Measurements from ENCODE around the gene OTOA. TPM values are rescaled to one million over a fixed set of nuclear protein-coding genes. Genes with fewer than 3 reads are reported as not detected.
"Not testable (repeated sequence)": the region's sequence is repeated elsewhere in the genome, so short reads cannot be mapped to it uniquely, and the experiment has no call there.

OTOA gene
- total RNA-seq, 2 experiments from 2014 or later = 0.06 to 0.29 TPM

DNA sequence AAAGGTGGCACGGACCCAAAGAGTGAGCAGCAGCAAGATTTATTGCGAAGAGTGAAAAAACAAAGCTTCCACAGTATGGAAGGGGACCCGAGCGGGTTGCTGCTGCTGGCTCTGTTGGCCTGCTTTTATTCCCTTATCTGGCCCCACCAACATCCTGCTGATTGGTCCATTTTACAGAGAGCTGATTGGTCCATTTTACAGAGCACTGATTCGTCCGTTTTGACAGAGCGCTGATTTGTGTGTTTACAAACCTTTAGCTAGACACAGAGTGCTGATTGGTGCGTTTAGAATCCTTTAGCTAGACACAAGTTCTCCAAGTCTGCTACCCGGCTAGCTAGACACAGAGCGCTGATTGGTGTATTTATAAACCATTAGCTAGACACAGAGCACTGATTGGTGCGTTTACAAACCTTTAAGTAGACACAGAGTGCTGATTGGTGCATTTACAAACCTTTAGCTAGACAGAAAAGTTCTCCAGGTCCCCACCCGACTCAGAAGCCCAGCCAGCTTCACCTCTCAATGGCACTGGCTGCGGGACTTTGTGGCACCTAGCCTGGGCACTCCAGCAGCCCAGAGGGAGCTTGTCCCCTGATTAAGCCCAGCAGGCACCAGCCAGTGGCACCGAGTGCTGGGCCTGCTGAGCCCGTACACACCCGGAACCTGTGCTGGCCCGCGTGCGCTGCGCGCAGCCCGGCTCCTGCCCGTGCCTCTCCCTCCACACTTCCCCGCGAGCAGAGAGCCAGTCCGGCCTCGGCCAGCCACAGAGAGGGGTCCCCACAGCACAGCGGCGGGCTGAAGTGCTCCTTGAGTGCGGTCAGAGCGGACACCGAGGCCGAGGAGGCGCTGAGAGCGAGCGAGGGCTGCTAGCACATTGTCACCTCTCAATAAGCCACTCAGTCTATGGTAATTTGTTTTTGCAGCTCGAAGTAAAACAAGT is 26.5 kb upstream of the OTOA start:
- POLR2A ChIA-PET = interaction anchor here (0.5 to 0.7 kb wide), 4 partner anchors 20 to 39 kb away, joined by 3 to 6 read pairs (median 5); no protein-coding TSS in a partner anchor
- CTCF ChIA-PET = interaction anchor here (0.9 to 1.3 kb wide), 4 partner anchors 11 to 71 kb away, joined by 3 read pairs; no protein-coding TSS in a partner anchor

- POLR2A ChIA-PET = no interaction called here
- CTCF ChIA-PET = interaction anchor here (0.6 to 1.3 kb wide), 4 partner anchors 8 to 49 kb away, joined by 3 to 4 read pairs (median 3); no protein-coding TSS in a partner anchor
Measured at GRCh38 chr16:21638573-21638975, 25.2 kb upstream of the OTOA start.

GRCh38 chr16:21639493-21639892 is 24.3 kb upstream of the OTOA start:
- ChIA-PET CTCF (interaction anchor here (0.9 kb wide), 1 partner anchor 12 kb away, joined by 3 read pairs; no protein-coding TSS in a partner anchor), POLR2A (no interaction called here)

DNA sequence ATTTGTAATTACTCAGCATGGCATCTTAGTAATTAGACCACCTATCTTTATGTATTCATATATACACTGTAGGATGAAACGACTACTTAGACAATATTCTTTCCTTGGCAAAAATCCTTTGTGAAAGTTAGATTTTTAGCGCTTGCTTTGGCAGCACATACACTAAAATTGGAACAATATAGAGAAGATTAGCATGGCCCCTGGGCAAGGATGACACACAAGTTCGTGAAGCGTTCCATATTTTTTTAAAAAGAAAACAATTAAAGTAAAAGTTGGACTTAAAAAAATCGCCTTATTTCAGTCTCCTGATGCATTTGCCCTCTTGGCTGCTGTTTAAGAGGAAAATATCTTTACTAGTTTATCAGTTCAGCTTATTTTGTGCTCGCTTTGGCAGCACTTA is 21.9 kb upstream of the OTOA start:
- ChIA-PET POLR2A (no interaction called here), CTCF (interaction anchor here (1.4 to 1.7 kb wide), 2 partner anchors 15 to 67 kb away, joined by 4 read pairs; no protein-coding TSS in a partner anchor)

DNA sequence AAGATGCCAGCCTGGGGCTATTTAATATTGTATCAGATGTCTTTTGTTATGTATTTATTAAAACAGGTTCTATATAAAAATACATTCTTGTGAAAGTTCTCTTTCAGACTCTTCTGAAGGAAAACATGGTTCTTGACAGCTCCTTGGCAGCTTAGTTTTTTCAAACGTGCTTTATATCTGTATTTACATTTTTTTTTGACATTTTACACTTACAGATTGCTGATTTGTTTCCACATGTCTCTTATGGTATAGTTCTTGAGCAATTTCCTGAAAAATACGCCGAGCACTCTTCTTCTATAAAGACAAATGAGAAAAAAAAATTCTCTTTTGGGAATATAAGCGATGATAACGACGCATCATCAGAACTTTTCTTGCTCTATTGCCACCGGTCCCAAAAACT is 20.9 kb upstream of the OTOA start:
- POLR2A ChIA-PET = no interaction called here
- CTCF ChIA-PET = interaction anchor here (1.7 kb wide), 1 partner anchor 66 kb away, joined by 4 read pairs; no protein-coding TSS in a partner anchor

DNA sequence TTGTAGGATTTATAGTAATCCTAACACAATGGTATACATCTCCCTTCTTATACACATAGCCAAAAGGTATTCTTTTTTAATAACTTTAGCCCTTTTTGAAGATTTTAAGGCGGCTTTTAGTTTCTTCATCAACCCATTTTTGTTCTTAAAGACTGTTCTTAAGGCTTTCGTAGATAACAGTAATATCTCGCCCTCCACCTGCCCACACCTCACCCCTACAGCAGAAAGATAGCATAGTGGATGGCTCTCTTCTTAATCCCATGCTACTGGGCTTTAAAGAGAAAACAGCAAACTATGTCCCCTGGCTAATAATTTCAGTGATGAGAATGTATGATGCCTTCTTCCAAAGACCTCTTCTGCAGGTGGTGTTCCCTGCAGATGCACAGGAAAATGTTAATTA is 20.0 kb upstream of the OTOA start:
- POLR2A ChIA-PET = no interaction called here
- CTCF ChIA-PET = interaction anchor here (1.2 kb wide), 1 partner anchor 65 kb away, joined by 3 read pairs; no protein-coding TSS in a partner anchor

DNA sequence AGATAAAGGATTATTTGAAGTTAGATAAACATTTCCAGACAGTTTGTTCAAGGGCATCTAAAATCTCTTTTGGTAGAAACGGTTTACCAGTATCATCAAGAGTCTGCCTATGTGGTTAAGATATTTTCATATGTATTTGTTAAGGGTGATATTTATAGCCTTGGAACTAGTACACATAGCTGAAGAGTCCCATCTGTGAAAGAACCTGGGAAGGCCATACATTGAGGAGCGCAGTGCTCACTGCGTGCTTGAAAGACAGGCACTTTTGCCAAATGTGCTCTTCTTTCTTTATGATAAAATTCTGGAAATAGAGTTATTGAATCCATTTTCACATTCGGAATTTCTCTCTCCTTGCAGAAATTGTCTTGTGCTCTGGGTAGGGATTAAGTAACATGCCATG is 19.1 kb upstream of the OTOA start:
- CTCF ChIA-PET = interaction anchor here (1.2 to 1.6 kb wide), 2 partner anchors 13 to 64 kb away, joined by 3 to 6 read pairs; no protein-coding TSS in a partner anchor
- POLR2A ChIA-PET = no interaction called here

DNA sequence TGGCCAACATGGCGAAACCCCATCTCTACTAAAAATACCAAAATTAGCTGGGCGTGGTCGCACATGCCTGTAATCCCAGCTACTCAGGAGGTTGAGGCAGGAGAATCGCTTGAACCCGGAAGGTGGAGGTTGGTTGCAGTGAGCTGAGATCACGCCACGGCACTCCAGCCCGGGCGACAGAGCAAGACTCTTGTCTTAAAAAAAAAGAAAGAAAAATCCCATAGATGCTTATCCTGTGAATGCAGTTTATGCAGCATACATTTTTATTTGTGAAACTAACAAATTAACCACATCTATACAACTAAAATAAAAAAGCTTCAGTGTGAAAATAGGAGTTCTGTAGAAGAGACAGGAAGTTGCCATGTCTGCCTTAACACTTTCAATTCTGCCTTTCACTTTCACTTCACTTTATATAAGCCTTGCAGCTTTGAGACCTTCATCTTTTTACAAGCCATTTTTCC is 18.5 kb upstream of the OTOA start:
- POLR2A ChIA-PET = no interaction called here
- CTCF ChIA-PET = interaction anchor here (0.8 to 1.9 kb wide), 3 partner anchors 12 to 63 kb away, joined by 3 to 6 read pairs (median 5); no protein-coding TSS in a partner anchor

- POLR2A ChIA-PET = no interaction called here
- CTCF ChIA-PET = interaction anchor here (0.8 to 1.9 kb wide), 3 partner anchors 11 to 62 kb away, joined by 3 to 6 read pairs (median 5); no protein-coding TSS in a partner anchor
Measured at GRCh38 chr16:21646091-21646490, 17.7 kb upstream of the OTOA start.

- CTCF ChIA-PET = interaction anchor here (1.0 to 1.9 kb wide), 2 partner anchors 8 to 61 kb away, joined by 4 to 5 read pairs; no protein-coding TSS in a partner anchor
- POLR2A ChIA-PET = no interaction called here
Measured at GRCh38 chr16:21646721-21647561, 16.8 kb upstream of the OTOA start.

- POLR2A ChIA-PET = no interaction called here
- CTCF ChIA-PET = interaction anchor here (1.0 to 2.1 kb wide), 3 partner anchors 9 to 10 kb away, joined by 3 to 10 read pairs (median 4); no protein-coding TSS in a partner anchor
Measured at GRCh38 chr16:21647562-21648164, 16.1 kb upstream of the OTOA start.

DNA sequence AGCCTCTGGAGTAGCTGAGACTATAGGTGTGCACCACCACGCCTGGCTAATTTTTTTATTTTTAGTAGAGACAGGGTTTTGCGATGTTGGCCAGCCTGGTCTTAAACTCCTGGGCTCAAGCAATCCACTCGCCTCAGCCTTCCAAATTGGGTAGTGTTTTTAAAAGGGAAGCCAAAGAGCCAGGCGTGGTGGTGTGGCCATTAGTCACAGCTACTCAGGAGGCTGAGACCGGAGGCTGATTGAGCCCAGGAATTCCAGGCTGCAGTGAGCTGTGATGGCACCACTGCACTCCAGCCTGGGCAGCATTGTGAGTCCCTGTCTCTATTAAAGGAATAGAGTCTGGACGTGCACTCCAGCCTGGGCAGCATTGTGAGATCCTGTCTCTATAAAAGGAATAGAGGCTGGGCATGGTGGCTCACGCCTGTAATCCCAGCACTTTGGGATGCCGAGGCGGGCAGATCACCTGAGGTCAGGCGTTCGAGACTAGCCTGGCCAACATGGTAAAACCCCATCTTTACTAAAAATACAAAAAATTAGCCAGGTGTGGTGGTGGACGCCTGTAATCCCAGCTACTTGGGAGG is 13.9 kb upstream of the OTOA start:
- POLR2A ChIA-PET = not testable (repeated sequence)
- CTCF ChIA-PET = interaction anchor here (2.1 kb wide), 1 partner anchor 7 kb away, joined by 10 read pairs; no protein-coding TSS in a partner anchor

GRCh38 chr16:21650521-21650920 is 13.2 kb upstream of the OTOA start:
- POLR2A ChIA-PET = no interaction called here
- CTCF ChIA-PET = no interaction called here

DNA sequence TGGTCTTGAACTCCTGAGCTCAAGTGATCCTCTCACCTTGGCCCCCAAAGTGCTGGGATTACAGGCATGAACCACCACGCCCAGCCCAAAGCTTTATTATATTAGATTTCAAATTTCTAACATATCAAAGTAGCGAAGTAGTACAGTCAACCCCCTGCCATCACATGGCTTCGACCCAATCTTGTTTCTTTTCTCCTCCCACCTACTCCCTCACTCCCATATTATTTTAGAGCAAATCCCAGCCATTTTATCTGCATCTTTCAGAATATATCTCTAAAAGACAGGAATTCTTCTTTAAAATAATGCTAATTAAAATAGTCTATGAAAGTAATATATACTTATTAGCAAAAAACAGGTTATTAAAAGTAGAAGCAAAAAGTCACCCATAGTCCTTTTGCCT is 12.3 kb upstream of the OTOA start:
- POLR2A ChIA-PET = no interaction called here
- CTCF ChIA-PET = interaction anchor here (0.9 kb wide), 1 partner anchor 11 kb away, joined by 3 read pairs; no protein-coding TSS in a partner anchor

DNA sequence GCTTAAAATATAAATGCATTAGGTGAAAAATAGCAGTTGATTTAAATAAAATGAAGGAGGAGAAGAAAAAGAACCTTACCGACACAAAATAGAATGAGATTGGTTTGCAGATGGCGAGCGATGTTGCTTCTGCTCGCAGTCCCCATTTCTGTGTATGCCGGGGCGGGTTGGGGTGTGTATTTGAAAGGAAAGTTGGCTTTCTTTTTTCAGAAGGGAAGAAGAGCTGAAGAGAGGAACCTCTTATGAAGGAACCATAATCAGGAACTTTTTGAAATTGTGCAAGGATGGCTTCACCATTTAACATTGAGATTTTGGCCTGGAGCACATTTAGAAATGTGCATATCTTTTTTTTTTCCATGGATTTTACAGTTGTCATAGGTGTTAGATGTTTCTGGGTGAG is 11.3 kb upstream of the OTOA start, which contains the start of gene IGSF6:
Gene IGSF6, minus strand, starts transcription at position 156 of the 400 bp plus-strand sequence. Its CDS starts 10 bp downstream, at position 146.
- ChIA-PET POLR2A (no interaction called here), CTCF (no interaction called here)

DNA sequence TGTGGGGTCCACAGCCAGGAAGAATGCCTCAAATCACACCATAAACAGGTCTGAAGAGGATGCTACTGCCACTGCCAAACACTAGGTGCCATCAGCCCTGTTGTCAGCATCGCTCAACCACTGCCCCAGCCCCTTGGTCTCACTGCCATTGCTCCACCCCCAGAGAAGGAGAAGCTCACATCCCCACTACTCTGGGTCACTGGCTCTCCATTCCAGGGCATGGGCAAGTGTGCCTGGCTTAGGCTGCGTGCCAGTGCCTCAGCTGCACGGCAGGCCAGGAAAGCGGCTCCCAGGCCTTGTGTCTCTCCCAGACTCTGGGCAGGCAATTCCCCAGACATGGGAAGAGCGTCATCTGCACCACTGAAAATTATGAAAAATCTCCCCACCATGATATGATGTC is 10.2 kb upstream of the OTOA start:
- ChIA-PET CTCF (no interaction called here), POLR2A (no interaction called here)

GRCh38 chr16:21654466-21654865 is 9.3 kb upstream of the OTOA start:
- POLR2A ChIA-PET = no interaction called here
- CTCF ChIA-PET = no interaction called here

DNA sequence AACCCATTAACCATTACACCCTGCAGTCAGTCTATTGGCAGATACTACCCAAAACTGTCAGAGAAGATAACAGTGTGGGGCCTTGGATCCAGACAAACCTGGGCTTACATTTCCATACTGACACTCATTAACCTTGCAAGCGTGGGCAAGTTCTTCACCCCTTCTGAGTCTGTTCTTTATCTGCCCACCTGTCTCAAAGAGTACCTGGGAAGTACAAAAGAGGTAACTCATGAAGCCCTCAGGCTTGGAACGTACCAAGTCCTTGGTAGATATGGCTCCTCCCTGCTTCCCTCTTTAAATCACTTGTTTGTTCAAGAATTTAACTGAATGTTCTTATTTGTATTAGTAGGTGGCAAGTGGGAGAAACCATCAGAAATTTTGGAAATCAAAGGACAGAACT is 8.9 kb upstream of the OTOA start:
- POLR2A ChIA-PET = no interaction called here
- CTCF ChIA-PET = no interaction called here
